Fibroblast of lung (primary cell): ENCODE data around the gene ENTR1.

ENCODE experiments used
- CTCF ChIP-seq, 2 donors: IDR thresholded peaks in 1 of 2; conservative IDR thresholded peaks in 1 of 2; 1 replicate in 1 of 2; 2 replicates in 1 of 2; pipeline ENCODE4 v1.5.1; 2011 to 2012; ENCODE audit warnings: low read length in 2 of 2, control low read depth in 1 of 2, inconsistent platforms in 1 of 2, low read depth in 1 of 2, mild to moderate bottlenecking in 1 of 2
- EZH2 ChIP-seq: IDR thresholded peaks from 2 replicates; pipeline ENCODE4 v1.5.1; 2012; ENCODE audit warnings: low read length, control low read depth, mild to moderate bottlenecking; ENCODE audit errors: missing control alignments

GRCh38 chr9:136398286-136398685 is 12.1 kb downstream of the ENTR1 start:
- TF ChIP-seq CTCF (conservative IDR thresholded peaks at IDR 0.05 in 1 of 2, IDR thresholded peaks at IDR 0.05 in 1 of 2; ENCODE audit: low read depth in 1 of 2, low read length in 2 of 2) (no peak), EZH2 (no peak)
